A549 (cell line): Measurements from ENCODE around the gene TOGARAM1.

ENCODE experiments used
- CBX2 ChIP-seq: fragments of 200-600 bp; sonication (generic); IDR thresholded peaks from 2 replicates; pipeline ENCODE4 v1.6.1; 2016; ENCODE audit warnings: low read depth, mild to moderate bottlenecking, borderline replicate concordance
- RFX5 ChIP-seq: fragments of 450-650 bp; IDR thresholded peaks from 2 replicates; pipeline ENCODE4 v1.7.1; 2014; ENCODE audit warnings: antibody characterized with exemption, mild to moderate bottlenecking, moderate library complexity
- TF ChIP-seq, protein P1 (sequence below): fragments of >200 bp; sonication (Bioruptor Twin); formaldehyde crosslinking; IDR thresholded peaks from 3 replicates; pipeline ENCODE4 v1.5.1; 2016

DNA sequence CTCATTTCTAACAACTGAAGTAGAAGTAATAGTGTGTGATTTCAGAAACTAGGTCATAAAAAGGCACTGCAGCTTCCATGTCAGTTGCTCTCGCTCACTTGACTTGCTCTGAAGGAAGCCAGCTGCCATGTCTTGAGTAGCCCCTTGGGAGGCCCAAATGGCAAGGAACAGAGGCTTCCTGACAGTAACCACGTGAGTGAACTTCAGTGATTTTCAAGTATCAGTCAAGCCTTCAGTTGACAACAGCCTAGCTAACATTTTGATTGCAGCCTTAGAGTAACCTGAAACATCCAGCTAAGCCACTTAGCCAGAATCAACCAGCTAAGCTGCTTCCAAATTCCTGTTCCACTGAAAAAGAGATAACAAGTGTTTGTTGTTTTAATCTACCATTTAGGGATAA lies 26.7 kb downstream of the TOGARAM1 start:
- TF ChIP-seq CBX2 (no peak), RFX5 (no peak)
- TF ChIP-seq, protein P1, sequence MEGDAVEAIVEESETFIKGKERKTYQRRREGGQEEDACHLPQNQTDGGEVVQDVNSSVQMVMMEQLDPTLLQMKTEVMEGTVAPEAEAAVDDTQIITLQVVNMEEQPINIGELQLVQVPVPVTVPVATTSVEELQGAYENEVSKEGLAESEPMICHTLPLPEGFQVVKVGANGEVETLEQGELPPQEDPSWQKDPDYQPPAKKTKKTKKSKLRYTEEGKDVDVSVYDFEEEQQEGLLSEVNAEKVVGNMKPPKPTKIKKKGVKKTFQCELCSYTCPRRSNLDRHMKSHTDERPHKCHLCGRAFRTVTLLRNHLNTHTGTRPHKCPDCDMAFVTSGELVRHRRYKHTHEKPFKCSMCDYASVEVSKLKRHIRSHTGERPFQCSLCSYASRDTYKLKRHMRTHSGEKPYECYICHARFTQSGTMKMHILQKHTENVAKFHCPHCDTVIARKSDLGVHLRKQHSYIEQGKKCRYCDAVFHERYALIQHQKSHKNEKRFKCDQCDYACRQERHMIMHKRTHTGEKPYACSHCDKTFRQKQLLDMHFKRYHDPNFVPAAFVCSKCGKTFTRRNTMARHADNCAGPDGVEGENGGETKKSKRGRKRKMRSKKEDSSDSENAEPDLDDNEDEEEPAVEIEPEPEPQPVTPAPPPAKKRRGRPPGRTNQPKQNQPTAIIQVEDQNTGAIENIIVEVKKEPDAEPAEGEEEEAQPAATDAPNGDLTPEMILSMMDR: no peak
